ENCODE measurements around the gene ELK4.
A peak's percentile ranks its signal among the peaks of the same experiment; 100 is the strongest.

ELK4 gene

DNA sequence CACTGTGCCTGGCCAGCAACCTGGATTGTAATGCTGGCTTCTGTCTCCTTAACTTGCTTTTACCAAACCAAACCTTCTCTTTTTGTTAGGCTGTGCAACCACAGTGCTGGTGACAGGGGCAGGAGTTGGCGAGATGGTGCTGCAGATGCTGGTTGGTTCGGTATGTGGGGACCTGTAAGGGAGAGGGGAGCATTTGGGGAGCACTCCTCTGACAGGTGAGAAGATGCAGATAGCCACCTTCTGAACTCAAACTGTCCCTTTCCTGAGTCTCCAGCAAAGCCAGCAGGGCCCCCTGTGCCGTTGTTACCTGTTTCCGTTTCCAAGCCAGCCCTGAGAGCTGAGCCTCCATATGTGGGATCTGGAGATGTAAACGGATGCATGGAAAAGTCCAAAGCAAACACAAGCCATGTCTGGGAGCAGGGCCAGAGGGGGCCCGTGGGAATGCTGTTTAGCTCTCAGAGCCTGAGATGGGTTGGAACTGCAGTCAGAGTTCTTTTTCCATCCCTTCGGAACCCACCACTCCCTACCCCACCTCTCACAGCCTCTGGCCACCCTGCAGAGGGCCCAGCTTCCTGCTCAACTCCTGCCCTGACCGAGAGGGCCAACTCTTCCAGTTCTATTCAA is 34.0 kb downstream of the ELK4 start:
- H3K27ac ChIP-seq (ENCODE audit: low read depth, low read length) = no peak overlapping the region
- peaks cover 9% of the 10 kb centered on the region for H3K4me1 ChIP-seq (ENCODE audit: control insufficient read depth, insufficient read depth, low read length)
- H3K4me3 ChIP-seq (ENCODE audit: low read length) = no peak overlapping the region

GRCh38 chr1:205596876-205597275 is 34.9 kb downstream of the ELK4 start:
- Histone ChIP-seq H3K9ac (ENCODE audit: low read length) (no peak overlapping the region), H3K36me3 (ENCODE audit: control insufficient read depth, insufficient read depth, low read length) (peaks cover 4% of the 10 kb centered on the region), H3K4me3 (ENCODE audit: low read length) (no peak overlapping the region), H3K27ac (ENCODE audit: low read depth, low read length) (no peak overlapping the region), H3K4me1 (ENCODE audit: control insufficient read depth, insufficient read depth, low read length) (peaks cover 9% of the 10 kb centered on the region), H3K27me3 (ENCODE audit: control insufficient read depth, insufficient read depth, low read length) (no peaks in the 10 kb centered on the region)

More for the DNA sequence above, 34.0 kb downstream of the ELK4 start:
- Histone ChIP-seq H3K36me3 (ENCODE audit: control insufficient read depth, insufficient read depth, low read length) (peaks cover 4% of the 10 kb centered on the region), H3K27me3 (ENCODE audit: control insufficient read depth, insufficient read depth, low read length) (no peaks in the 10 kb centered on the region), H3K9ac (ENCODE audit: low read length) (no peak overlapping the region)

GRCh38 chr1:205595861-205596260 is 36.0 kb downstream of the ELK4 start:
- Histone ChIP-seq H3K27me3 (ENCODE audit: control insufficient read depth, insufficient read depth, low read length) (no peaks in the 10 kb centered on the region), H3K27ac (ENCODE audit: low read depth, low read length) (no peak overlapping the region), H3K4me1 (ENCODE audit: control insufficient read depth, insufficient read depth, low read length) (peaks cover 9% of the 10 kb centered on the region), H3K9ac (ENCODE audit: low read length) (no peak overlapping the region), H3K4me3 (ENCODE audit: low read length) (no peak overlapping the region), H3K36me3 (ENCODE audit: control insufficient read depth, insufficient read depth, low read length) (peaks cover 4% of the 10 kb centered on the region)

DNA sequence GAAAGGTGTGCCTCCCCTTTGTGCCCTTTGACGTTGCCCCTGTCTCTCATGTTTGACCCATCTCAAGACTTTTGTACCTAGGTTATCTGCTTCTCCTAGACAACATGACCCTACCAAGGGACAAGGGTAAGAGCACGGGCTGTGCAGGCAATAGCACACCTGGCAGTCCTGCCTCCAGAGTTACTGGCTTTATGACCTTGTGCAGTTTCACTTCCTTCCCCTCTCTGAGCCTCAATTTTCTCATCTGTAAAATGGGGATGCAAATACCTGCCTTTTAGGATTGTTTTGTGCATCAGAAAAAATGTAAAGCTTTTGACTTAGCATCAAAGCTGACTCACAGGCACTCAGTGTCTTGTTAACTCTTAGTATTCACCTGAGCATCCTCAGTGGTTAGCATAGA is 36.4 kb downstream of the ELK4 start:
- H3K36me3 ChIP-seq (ENCODE audit: control insufficient read depth, insufficient read depth, low read length) = peaks cover 4% of the 10 kb centered on the region
- H3K4me1 ChIP-seq (ENCODE audit: control insufficient read depth, insufficient read depth, low read length) = peaks cover 9% of the 10 kb centered on the region
- H3K27me3 ChIP-seq (ENCODE audit: control insufficient read depth, insufficient read depth, low read length) = no peaks in the 10 kb centered on the region
- no peak overlapping the region for H3K4me3 ChIP-seq (ENCODE audit: low read length)
- no peak overlapping the region for H3K9ac ChIP-seq (ENCODE audit: low read length)
- H3K27ac ChIP-seq (ENCODE audit: low read depth, low read length) = no peak overlapping the region

GRCh38 chr1:205594846-205595245 is 37.0 kb downstream of the ELK4 start:
- no peak overlapping the region for H3K4me3 ChIP-seq (ENCODE audit: low read length)
- peaks cover 6% of the 10 kb centered on the region for H3K4me1 ChIP-seq (ENCODE audit: control insufficient read depth, insufficient read depth, low read length)
- H3K9ac ChIP-seq (ENCODE audit: low read length) = no peak overlapping the region
- peaks cover 4% of the 10 kb centered on the region for H3K36me3 ChIP-seq (ENCODE audit: control insufficient read depth, insufficient read depth, low read length)
- no peaks in the 10 kb centered on the region for H3K27me3 ChIP-seq (ENCODE audit: control insufficient read depth, insufficient read depth, low read length)
- H3K27ac ChIP-seq (ENCODE audit: low read depth, low read length) = no peak overlapping the region

- Histone ChIP-seq H3K4me3 (ENCODE audit: low read length) (no peak overlapping the region), H3K27ac (ENCODE audit: low read depth, low read length) (no peak overlapping the region), H3K36me3 (ENCODE audit: control insufficient read depth, insufficient read depth, low read length) (peaks cover 4% of the 10 kb centered on the region), H3K9ac (ENCODE audit: low read length) (no peak overlapping the region), H3K4me1 (ENCODE audit: control insufficient read depth, insufficient read depth, low read length) (peaks cover 3% of the 10 kb centered on the region), H3K27me3 (ENCODE audit: control insufficient read depth, insufficient read depth, low read length) (no peaks in the 10 kb centered on the region)
These were observed 37.8 kb downstream of the ELK4 start for GRCh38 chr1:205593967-205594366.

- H3K27ac ChIP-seq (ENCODE audit: low read depth, low read length) = no peak overlapping the region
- H3K4me3 ChIP-seq (ENCODE audit: low read length) = no peak overlapping the region
- peaks cover 4% of the 10 kb centered on the region for H3K36me3 ChIP-seq (ENCODE audit: control insufficient read depth, insufficient read depth, low read length)
- no peak overlapping the region for H3K9ac ChIP-seq (ENCODE audit: low read length)
- no peaks in the 10 kb centered on the region for H3K27me3 ChIP-seq (ENCODE audit: control insufficient read depth, insufficient read depth, low read length)
- H3K4me1 ChIP-seq (ENCODE audit: control insufficient read depth, insufficient read depth, low read length) = no peaks in the 10 kb centered on the region
These were observed 38.3 kb downstream of the ELK4 start for GRCh38 chr1:205593532-205593931.

GRCh38 chr1:205592443-205593003 is 39.3 kb downstream of the ELK4 start:
- Histone ChIP-seq H3K4me3 (ENCODE audit: low read length) (peak overlapping the region; percentile 26), H3K27me3 (ENCODE audit: control insufficient read depth, insufficient read depth, low read length) (no peaks in the 10 kb centered on the region), H3K4me1 (ENCODE audit: control insufficient read depth, insufficient read depth, low read length) (no peaks in the 10 kb centered on the region), H3K36me3 (ENCODE audit: control insufficient read depth, insufficient read depth, low read length) (peaks cover 1% of the 10 kb centered on the region), H3K9ac (ENCODE audit: low read length) (no peak overlapping the region), H3K27ac (ENCODE audit: low read depth, low read length) (no peak overlapping the region)

GRCh38 chr1:205591522-205592351 is 40.1 kb downstream of the ELK4 start:
- H3K27me3 ChIP-seq (ENCODE audit: control insufficient read depth, insufficient read depth, low read length) = no peaks in the 10 kb centered on the region
- H3K9ac ChIP-seq (ENCODE audit: low read length) = peak overlapping the region; percentile 43
- no peak overlapping the region for H3K27ac ChIP-seq (ENCODE audit: low read depth, low read length)
- H3K36me3 ChIP-seq (ENCODE audit: control insufficient read depth, insufficient read depth, low read length) = no peaks in the 10 kb centered on the region
- no peaks in the 10 kb centered on the region for H3K4me1 ChIP-seq (ENCODE audit: control insufficient read depth, insufficient read depth, low read length)
- H3K4me3 ChIP-seq (ENCODE audit: low read length) = peak overlapping the region; percentile 70

GRCh38 chr1:205590777-205591513 is 40.9 kb downstream of the ELK4 start:
- Histone ChIP-seq H3K27me3 (ENCODE audit: control insufficient read depth, insufficient read depth, low read length) (no peaks in the 10 kb centered on the region), H3K36me3 (ENCODE audit: control insufficient read depth, insufficient read depth, low read length) (no peaks in the 10 kb centered on the region), H3K4me3 (ENCODE audit: low read length) (no peak overlapping the region), H3K27ac (ENCODE audit: low read depth, low read length) (no peak overlapping the region), H3K9ac (ENCODE audit: low read length) (no peak overlapping the region), H3K4me1 (ENCODE audit: control insufficient read depth, insufficient read depth, low read length) (no peaks in the 10 kb centered on the region)

GRCh38 chr1:205590457-205590768 is 41.4 kb downstream of the ELK4 start:
- Histone ChIP-seq H3K4me3 (ENCODE audit: low read length) (no peak overlapping the region), H3K27me3 (ENCODE audit: control insufficient read depth, insufficient read depth, low read length) (no peaks in the 10 kb centered on the region), H3K9ac (ENCODE audit: low read length) (no peak overlapping the region), H3K4me1 (ENCODE audit: control insufficient read depth, insufficient read depth, low read length) (no peaks in the 10 kb centered on the region), H3K36me3 (ENCODE audit: control insufficient read depth, insufficient read depth, low read length) (no peaks in the 10 kb centered on the region), H3K27ac (ENCODE audit: low read depth, low read length) (no peak overlapping the region)

- no peaks in the 10 kb centered on the region for H3K36me3 ChIP-seq (ENCODE audit: control insufficient read depth, insufficient read depth, low read length)
- H3K27ac ChIP-seq (ENCODE audit: low read depth, low read length) = no peak overlapping the region
- H3K27me3 ChIP-seq (ENCODE audit: control insufficient read depth, insufficient read depth, low read length) = no peaks in the 10 kb centered on the region
- H3K9ac ChIP-seq (ENCODE audit: low read length) = no peak overlapping the region
- no peaks in the 10 kb centered on the region for H3K4me1 ChIP-seq (ENCODE audit: control insufficient read depth, insufficient read depth, low read length)
- H3K4me3 ChIP-seq (ENCODE audit: low read length) = no peak overlapping the region
These were observed 42.0 kb downstream of the ELK4 start for GRCh38 chr1:205589618-205590456.
